ENCODE data around the gene FUS. TPM values are rescaled to one million over a fixed set of nuclear protein-coding genes. Genes with fewer than 3 reads are reported as not detected.
A peak's percentile ranks its signal among the peaks of the same experiment; 100 is the strongest.

Gene FUS
- total and polyA plus RNA-seq, 2 of the 8 experiments (the other 6 are each of a cell fraction or from before 2014, with no cell fraction given), result 484 to 685 TPM

- TF ChIP-seq TCF12 (IDR thresholded peaks at IDR 0.05; ENCODE audit: low read depth, low read length) (no peak), TAF1 (IDR thresholded peaks at IDR 0.05; ENCODE audit: low read depth, low read length) (no peak), KDM4A (IDR thresholded peaks at IDR 0.05; ENCODE audit: low read depth, low read length, severe bottlenecking) (peak; percentile 93)
These were observed 31.6 kb upstream of the FUS start (continued) for GRCh38 chr16:31148281-31148728.
